PFSK-1 (cell line): ENCODE data around the gene BABAM2.

Experiments used
- FOXP2 ChIP-seq: optimal IDR thresholded peaks from 2 replicates; pipeline ENCODE3; 2011; ENCODE audit warnings: borderline replicate concordance, control low read depth, inconsistent platforms; ENCODE audit not compliant: insufficient read depth; ENCODE audit errors: extremely low read length, extremely low read depth
- POLR2AphosphoS5 ChIP-seq: IDR thresholded peaks from 2 replicates; pipeline ENCODE4 v1.6.1; 2012; ENCODE audit warnings: low read depth, mild to moderate bottlenecking, control low read depth, low read length, moderate library complexity
- REST ChIP-seq, 2 experiments: IDR thresholded peaks; 2 replicates each; pipeline versions ENCODE4 v1.6.1 to v1.8.0; 2011 to 2012; ENCODE audit warnings: low read depth in 2 of 2, low read length in 2 of 2, control low read depth in 1 of 2, inconsistent platforms in 1 of 2, mild to moderate bottlenecking in 1 of 2, moderate library complexity in 1 of 2; ENCODE audit not compliant: insufficient read depth in 1 of 2
- SIN3A ChIP-seq: IDR thresholded peaks from 2 replicates; pipeline ENCODE4 v1.6.1; 2012; ENCODE audit warnings: mild to moderate bottlenecking, low read length, moderate library complexity, borderline replicate concordance; ENCODE audit not compliant: insufficient read depth
- TAF1 ChIP-seq: IDR thresholded peaks from 2 replicates; pipeline ENCODE4 v1.6.1; 2012; ENCODE audit warnings: low read length, control low read depth, borderline replicate concordance; ENCODE audit not compliant: insufficient read depth

BABAM2 gene

GRCh38 chr2:28338046-28338817, 447.7 kb downstream of the BABAM2 start:
- TF ChIP-seq REST (IDR thresholded peaks at IDR 0.05; ENCODE audit: insufficient read depth in 1 of 2, low read depth in 2 of 2, low read length in 2 of 2) (0 out of 4 replicates have a peak, but pooled peaks of 1 of the 2 experiments have one; percentile 36), TAF1 (no peak), POLR2AphosphoS5 (no peak), SIN3A (no peak), FOXP2 (peak; percentile 27)

GRCh38 chr2:28338831-28339321, 448.3 kb downstream of the BABAM2 start:
- TF ChIP-seq SIN3A (no peak), TAF1 (no peak), FOXP2 (no peak), POLR2AphosphoS5 (no peak), REST (IDR thresholded peaks at IDR 0.05; ENCODE audit: insufficient read depth in 1 of 2, low read depth in 2 of 2, low read length in 2 of 2) (no peak)

- TF ChIP-seq SIN3A (no peak), TAF1 (no peak), POLR2AphosphoS5 (no peak), FOXP2 (no peak), REST (IDR thresholded peaks at IDR 0.05; ENCODE audit: insufficient read depth in 1 of 2, low read depth in 2 of 2, low read length in 2 of 2) (no peak)
Observed at GRCh38 chr2:28339516-28340175, 449.1 kb downstream of the BABAM2 start.

- TF ChIP-seq SIN3A (no peak), REST (IDR thresholded peaks at IDR 0.05; ENCODE audit: insufficient read depth in 1 of 2, low read depth in 2 of 2, low read length in 2 of 2) (no peak), POLR2AphosphoS5 (no peak), FOXP2 (no peak)
Observed at GRCh38 chr2:28340312-28341202, 450.0 kb downstream of the BABAM2 start.
